Hypothalamus (tissue), 51 donors: Measurements from ENCODE around the gene GUCA1A.

Source experiments
- DNase-seq, 51 donors: peaks; one replicate each; lab custom pipeline; 2025; lab: John Stamatoyannopoulos, UW

GUCA1A gene

GRCh38 chr6:42173101-42173500, at the start of gene GUCA1A:
Gene GUCA1A (plus strand): TSS chr6:42173364. CDS start chr6:42173614, 250 bp downstream.
- DNase-seq, result no peak

GRCh38 chr6:42123379-42124103, 49.6 kb upstream of the GUCA1A start:
- no peak for DNase-seq

- DNase-seq, result no peak
Measured at GRCh38 chr6:42124223-42124836, 48.8 kb upstream of the GUCA1A start.

- DNase-seq, result no peak
Measured at GRCh38 chr6:42125231-42125630, 47.9 kb upstream of the GUCA1A start.

- no peak for DNase-seq
Measured at GRCh38 chr6:42125663-42126062, 47.5 kb upstream of the GUCA1A start.

- DNase-seq, result no peak
Measured at GRCh38 chr6:42128460-42129359, 44.5 kb upstream of the GUCA1A start.

- DNase-seq, result no peak
Measured at GRCh38 chr6:42129360-42129676, 43.8 kb upstream of the GUCA1A start.

- DNase-seq, result no peak
Measured at GRCh38 chr6:42131531-42131930, 41.6 kb upstream of the GUCA1A start.

GRCh38 chr6:42133926-42134325, 39.2 kb upstream of the GUCA1A start:
- no peak for DNase-seq

- no peak for DNase-seq
Measured at GRCh38 chr6:42135161-42135560, 38.0 kb upstream of the GUCA1A start.

- no peak for DNase-seq
Measured at GRCh38 chr6:42135722-42136121, 37.4 kb upstream of the GUCA1A start.

- DNase-seq, result no peak
Measured at GRCh38 chr6:42136508-42137193, 36.5 kb upstream of the GUCA1A start.

GRCh38 chr6:42137194-42137753, 35.9 kb upstream of the GUCA1A start:
- no peak for DNase-seq

GRCh38 chr6:42138190-42138589, 35.0 kb upstream of the GUCA1A start:
- no peak for DNase-seq

GRCh38 chr6:42138630-42139619, 34.2 kb upstream of the GUCA1A start:
- no peak for DNase-seq

GRCh38 chr6:42140032-42140431, 33.1 kb upstream of the GUCA1A start:
- DNase-seq, result no peak

GRCh38 chr6:42140756-42141602, 32.2 kb upstream of the GUCA1A start:
- no peak for DNase-seq

GRCh38 chr6:42141603-42142117, 31.5 kb upstream of the GUCA1A start:
- no peak for DNase-seq
